Activated T-cell treated with anti-CD3 and anti-CD28 coated beads for 4 hours (primary cell): ENCODE measurements around the gene PRKCA.

Experiments
- DNase-seq: peaks from one replicate; pipeline ENCODE4 v3.0.0-alpha.2; 2020

PRKCA gene

DNA sequence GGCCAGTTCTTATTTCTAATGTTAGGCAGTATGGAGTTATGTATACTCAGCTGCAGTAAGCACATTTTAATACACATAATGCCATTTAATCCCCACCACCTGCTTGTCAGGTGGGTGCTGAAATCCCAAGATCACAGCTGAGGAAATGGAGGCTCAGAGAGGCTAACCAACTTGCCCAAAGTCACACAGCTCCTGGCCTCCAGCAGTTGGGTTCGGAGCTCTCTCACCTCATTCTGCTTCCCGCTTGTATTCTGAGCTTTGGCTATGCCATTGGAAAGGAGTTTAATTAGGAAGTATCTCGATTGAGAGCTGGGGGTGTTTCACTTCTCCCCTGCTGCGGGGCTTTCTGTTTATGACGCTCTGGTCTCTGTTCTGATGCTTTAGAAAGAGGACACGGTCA lies 459.9 kb downstream of the PRKCA start:
- DNase-seq = no peak

DNA sequence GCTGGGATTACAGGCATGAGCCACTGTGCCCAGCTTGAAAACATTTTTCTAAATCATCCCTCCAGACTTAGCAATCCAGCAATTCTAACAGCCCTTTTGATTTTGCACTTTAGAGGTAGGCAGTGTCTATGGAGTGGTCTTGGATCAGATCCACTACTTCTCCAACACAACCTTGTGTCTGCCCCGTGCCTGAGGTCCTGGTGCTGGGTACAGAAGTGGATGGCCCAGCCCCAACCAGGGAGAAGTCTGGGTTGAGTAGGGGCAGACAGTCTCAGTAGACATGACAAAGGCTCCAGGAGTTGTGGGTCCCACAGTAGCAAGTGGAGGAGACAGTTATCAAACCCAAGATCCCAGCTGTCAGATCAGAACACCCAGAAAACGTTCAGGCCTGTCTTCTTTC lies 460.6 kb downstream of the PRKCA start:
- no peak for DNase-seq

GRCh38 chr17:66764506-66764905 lies 462.1 kb downstream of the PRKCA start:
- no peak for DNase-seq

DNA sequence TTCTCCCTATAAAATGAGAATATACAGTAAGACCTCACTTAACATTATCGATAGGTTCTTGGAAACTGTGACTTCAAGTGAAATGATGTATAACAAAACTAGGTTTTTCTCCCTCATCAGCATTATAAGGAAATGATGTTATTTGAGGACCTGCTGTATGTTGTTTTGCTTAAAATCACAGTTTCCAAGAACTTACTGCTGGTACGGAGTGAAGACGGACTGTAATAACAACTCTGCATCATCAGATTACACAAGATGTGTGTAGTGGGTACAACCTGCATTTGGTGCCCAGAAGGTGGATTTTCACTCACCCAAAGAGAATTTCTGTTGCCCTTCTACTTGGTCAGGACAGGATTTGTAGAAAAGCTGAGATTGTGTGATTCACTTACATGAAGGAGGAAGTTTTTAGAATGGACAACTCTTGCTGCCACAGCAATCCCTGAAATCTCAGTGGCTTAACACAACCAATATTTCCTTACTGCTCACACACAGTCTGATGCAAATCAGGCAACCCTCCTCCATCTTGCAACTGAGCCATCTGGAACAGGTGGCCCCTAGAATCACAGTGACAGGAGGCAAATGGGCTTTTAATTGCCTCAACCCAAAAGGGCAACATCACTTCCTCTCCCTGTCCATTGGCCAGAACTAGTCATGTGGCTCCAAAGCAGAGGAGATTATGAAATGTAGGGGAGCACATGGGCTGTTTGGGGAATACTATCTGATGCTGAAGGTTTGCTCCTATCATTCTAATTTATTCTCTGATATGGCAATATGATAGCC lies 464.9 kb downstream of the PRKCA start:
- no peak for DNase-seq

DNA sequence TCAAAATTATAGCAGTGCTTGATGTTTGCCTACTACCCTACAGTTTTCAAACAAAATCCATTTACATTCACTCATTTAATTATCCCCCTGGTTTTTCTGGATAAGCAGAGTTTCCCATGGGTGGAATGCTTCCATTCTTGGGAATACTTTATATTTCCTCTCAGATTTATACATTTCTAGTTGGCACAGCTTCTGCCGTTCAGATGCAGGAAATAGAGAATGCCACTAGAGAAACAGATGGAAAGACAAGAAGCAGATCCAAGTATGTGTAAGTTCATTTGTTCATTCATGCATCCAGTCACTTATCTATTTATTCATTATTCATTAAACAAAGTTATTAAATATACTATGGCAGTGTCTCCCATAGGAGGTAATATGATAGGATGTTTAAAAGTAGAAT lies 467.5 kb downstream of the PRKCA start:
- no peak for DNase-seq

DNA sequence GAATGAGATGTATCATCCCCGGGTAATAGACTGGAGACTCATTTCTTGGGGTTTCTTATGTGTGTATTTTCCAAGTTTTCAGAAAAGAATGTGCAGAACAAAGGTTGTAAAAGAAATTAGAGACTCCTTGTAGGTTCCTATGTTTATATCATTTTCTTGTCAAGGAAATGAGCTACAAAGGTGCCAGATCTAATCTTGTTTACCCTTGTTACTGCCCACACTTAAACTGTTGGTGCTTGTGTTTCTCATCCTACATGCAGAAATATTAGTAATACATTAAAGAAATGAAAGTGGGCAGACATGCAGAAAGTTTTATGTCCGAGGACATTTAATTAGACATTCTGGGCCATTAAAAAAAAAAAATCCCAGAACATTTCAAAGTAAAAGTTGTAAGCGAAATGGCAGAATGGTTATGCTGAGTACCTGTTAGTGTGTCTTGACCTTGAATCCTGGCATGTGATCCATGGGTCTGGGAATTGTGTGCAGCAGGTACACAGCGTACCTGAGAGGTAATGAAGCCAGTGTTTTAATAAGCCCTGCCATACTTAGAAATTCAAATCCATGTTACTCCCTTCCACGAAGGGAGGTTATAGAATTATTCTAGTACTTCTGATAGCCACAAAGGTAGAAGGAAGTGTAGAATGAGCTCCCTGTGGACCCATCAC lies 469.9 kb downstream of the PRKCA start:
- no peak for DNase-seq

DNA sequence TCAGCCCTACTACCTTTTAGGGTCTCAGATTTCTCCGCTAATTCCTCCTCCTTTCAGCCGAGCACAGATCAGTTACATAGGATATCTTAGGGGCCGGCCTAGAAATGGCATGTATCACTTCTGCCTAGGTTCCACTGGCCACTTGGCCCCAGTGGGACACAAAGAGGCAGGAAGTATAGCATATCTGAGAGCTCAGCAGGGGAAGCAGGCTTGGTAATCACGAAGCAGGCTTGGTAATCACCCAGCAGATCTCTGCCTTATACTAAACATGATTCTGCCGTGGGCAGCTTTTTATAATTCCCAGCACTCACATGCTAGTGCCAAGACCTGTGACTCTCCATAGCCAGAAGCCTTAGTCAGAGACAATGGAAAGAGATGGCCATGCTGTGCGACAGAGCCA lies 472.9 kb downstream of the PRKCA start:
- DNase-seq = no peak

DNA sequence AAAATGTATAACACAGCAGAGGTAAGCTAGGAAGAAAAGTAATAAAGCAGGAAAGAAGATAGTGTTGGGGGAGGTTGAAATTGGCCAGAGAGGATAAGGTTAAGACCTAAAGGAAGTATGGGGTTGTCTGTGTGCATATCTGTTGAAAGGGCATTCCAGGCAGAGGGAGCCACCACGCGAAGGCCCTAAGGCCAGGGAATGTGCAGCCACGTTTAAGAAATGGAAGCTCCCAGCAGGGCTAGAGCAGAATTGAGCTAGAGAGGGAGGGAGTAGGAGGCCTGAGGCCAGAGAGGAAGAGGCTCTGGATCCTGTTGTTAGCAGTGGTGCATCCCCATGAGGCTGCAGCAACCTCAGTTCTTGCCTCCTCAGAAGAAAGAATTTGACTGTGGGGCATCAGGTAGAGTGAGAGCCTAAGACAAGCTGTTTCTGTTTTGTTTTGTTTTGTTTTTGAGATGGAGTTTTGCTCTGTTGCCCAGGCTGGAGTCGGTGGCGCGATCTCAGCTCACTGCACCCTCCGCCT lies 473.5 kb downstream of the PRKCA start:
- DNase-seq = no peak

GRCh38 chr17:66776999-66777688 lies 474.7 kb downstream of the PRKCA start:
- no peak for DNase-seq

- DNase-seq = no peak
These were observed 475.3 kb downstream of the PRKCA start for GRCh38 chr17:66777689-66778225.

DNA sequence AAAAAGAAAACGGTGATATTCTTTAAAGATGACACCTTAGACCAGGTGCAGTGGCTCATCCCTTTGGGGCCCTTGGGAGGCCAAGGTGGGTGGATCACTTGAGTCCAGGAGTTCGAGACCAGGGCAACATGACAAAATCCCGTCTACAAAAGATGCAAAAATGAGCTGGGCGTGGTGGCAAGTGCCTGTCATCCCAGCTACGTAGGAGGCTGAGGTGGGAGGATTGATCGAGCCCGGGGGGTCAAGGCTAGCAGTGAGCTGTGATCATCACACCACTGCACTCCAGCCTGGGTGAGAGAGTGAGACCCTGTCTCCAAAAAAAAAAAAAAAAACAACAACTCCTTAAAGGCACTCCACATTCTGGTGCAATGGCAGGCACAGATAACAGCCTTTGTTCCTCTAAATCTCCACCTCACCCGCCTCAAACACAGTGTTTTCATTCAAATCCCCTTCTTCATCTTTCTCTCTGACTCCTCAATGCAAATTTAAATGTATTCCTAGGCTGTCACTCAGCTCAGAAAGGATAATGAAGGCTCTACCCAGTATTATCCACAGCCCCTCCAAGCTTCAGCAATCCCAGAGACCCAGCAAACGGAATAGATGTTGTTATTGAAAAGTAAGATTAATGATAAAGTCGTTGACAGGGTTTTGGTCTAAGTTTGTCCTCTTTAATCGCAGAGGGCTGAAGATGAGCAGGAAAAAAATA lies 476.3 kb downstream of the PRKCA start:
- DNase-seq = no peak

DNA sequence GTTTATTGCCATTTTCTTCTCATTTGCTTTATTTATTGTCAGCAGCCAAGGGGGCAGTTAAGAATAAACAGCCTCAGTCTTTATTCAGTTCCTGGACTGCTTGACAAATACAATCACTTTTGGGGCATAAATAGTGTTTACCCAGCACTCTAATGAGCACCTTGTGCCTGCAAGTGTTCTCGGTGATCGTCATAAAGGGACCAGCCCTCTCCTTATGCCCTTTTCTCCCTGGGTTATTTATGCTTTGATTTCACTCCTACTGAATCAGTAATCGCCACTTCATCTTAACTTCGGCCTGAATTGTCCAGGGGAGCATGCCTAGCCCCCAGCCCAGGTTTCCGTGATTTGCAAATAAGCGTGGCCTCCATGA lies 476.8 kb downstream of the PRKCA start:
- DNase-seq = no peak

DNA sequence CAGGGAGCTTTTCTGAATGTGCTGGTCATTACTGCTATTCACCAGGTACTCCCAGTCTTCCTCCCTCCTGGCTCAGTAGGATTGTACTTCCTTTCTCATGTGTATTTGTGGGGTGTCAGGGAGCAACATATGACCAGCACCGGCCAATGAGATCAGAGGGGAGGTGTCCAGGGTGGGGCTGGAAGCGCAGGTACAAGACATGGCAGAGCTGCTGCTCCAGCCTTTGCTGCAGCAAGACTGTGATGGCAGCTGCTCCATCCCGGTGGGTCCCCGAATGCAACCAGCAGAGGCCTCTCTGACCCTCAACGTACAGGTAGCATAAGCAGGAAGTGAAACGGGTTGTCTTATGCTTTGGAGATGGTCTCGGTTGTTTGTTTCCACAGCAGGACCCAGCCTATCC lies 478.7 kb downstream of the PRKCA start:
- no peak for DNase-seq

GRCh38 chr17:66782851-66783250 lies 480.4 kb downstream of the PRKCA start:
- DNase-seq = no peak

GRCh38 chr17:66783656-66784381 lies 481.4 kb downstream of the PRKCA start:
- no peak for DNase-seq

DNA sequence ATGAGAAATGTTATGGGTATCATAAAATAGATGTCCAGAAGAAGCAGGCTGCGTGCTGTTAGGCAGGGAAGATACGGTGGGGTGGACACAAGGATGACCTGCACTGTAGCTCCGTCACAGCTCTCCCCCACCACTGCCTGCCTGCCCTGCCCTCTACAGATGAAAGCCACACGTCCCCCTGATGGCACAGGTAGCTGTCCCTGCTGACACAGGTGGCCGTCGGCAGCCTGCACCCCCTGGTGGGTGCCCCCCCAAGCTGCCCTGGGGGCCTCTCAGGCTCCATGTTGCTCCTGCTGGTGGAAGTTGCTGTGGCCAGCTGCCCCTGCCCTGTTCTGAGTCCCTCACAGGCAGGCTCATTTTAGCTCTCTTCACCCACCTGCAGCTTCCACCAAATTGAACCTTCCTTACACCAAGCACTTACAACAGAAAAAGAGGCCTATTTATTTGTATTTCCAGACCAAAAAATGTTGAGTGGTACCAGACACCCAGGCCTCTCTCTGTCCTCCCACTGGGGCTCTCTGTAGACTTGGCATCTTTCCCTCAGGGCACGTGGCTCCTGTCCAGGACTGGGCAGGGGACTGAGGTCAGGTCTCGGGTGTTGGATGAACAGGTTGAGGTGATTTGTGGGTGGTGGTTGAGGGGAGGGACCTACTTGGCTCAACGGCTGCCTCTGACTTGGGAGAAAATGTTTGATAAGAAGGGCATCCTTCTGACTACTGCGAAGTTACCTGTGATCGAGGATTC lies 482.4 kb downstream of the PRKCA start:
- no peak for DNase-seq

GRCh38 chr17:66786107-66786506 lies 483.7 kb downstream of the PRKCA start:
- DNase-seq = no peak

- DNase-seq = no peak
These were observed 485.5 kb downstream of the PRKCA start for GRCh38 chr17:66787914-66788313.

- no peak for DNase-seq
These were observed 486.7 kb downstream of the PRKCA start for GRCh38 chr17:66789093-66789492.

DNA sequence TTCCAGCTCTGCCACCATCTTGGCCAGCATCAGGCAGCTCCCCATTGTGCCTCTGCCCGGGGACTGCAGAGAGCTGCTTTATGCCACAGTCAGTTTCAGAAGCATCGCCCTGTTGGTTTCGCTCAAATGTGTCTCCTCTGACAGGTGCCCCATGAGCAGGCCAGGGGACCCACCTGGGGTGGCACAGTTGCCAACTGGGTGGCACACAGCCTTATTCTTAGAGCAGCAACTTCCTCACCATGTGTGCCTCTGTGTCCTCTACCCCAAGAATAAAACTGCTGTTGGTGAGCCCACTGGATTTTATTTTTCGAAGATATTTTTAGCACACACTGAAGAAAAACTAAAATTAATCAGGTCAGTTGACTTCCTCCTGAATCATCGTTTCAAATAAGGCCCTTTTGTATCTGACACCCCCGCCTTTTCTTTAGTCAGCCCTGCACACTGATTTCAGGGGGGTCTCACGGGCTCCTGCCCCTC lies 487.6 kb downstream of the PRKCA start:
- DNase-seq = no peak

DNA sequence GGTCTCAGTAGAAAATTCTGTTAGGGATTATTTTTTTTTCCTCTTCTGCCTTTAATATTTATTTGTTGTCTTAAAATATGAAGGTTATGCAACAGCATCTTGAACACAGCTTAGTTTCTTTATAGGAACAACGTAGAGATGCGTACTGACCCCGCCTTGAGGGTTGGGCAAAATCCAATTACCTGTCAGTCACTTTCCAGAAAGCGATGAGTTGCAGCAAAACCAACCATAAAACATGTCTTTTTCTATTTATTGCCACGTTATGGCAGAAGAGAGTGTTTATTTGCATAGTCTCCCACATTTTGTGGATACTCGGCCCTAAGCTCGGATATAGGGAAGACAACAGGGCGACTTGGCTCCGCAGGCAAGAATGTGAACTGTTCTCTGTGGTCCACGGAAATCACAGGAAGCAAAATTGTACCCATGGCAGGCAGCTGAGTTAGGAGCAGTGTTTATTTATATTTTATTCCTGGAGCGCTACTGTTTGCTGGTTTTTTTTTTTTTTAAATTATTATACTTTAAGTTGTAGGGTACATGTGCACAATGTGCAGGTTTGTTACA lies 488.2 kb downstream of the PRKCA start:
- DNase-seq = no peak
